Measurements from ENCODE around the gene MINDY2. TPM values are rescaled to one million over a fixed set of nuclear protein-coding genes. Genes with fewer than 3 reads are reported as not detected.

The MINDY2 gene
- total and polyA plus RNA-seq, 9 of the 15 experiments (the other 6 are each of a cell fraction or from before 2014, with no cell fraction given), result 2.4 to 15.3 (median 7.2) TPM

GRCh38 chr15:58748852-58749531 lies 22.1 kb upstream of the MINDY2 start (continued):
- TF ChIP-seq TCF15 (CRISPR knock-in tag; IDR thresholded peaks at IDR 0.05) (no peak), RNF2 (IDR thresholded peaks at IDR 0.05) (no peak), HMGN3 (IDR thresholded peaks at IDR 0.05; ENCODE audit: borderline replicate concordance, extremely low read depth, insufficient read length, low read depth, low read length) (peak; percentile 90), ATF4 (CRISPR knock-in tag; IDR thresholded peaks at IDR 0.05) (no peak), EP400 (IDR thresholded peaks at IDR 0.05) (peak; percentile 11; the same call in 1 of the 2 replicates), ARNT (IDR thresholded peaks at IDR 0.05) (no peak), SMARCC2 (IDR thresholded peaks at IDR 0.05; ENCODE audit: low read depth) (0 out of 2 replicates have a peak, but pooled peaks have one; percentile 35), SMARCA4 (IDR thresholded peaks at IDR 0.05) (peak; percentile 58; the same call in 1 of the 2 replicates), RBM22 (IDR thresholded peaks at IDR 0.05; ENCODE audit: low read depth, low read length, poor library complexity, severe bottlenecking) (peak; percentile 58), ARID4B (CRISPR knock-in tag; IDR thresholded peaks at IDR 0.05) (peak; percentile 6; the same call in 1 of the 2 replicates), NRF1 (conservative IDR thresholded peaks at IDR 0.05 in 1 of 2, IDR thresholded peaks at IDR 0.05 in 1 of 2) (peak; percentile 81 to 84), PRDM10 (IDR thresholded peaks at IDR 0.05; ENCODE audit: partially characterized antibody) (peak; percentile 94), MNT (conservative IDR thresholded peaks at IDR 0.05) (peak in 1 of 2 experiments; percentile 16; a peak in 2 of 4 replicates), NR2F6 (CRISPR knock-in tag; IDR thresholded peaks at IDR 0.05) (0 out of 2 replicates have a peak, but pooled peaks have one; percentile 33)

Measured in K562 (cell line).